Upper lobe of left lung (tissue), 4 donors: ENCODE data around the gene FLT4.
A peak's percentile ranks its signal among the peaks of the same experiment; 100 is the strongest.

Experiments
- CTCF ChIP-seq, 6 experiments: fragments of 450-650 bp in 4 of 6; fragments of 200-600 bp in 2 of 6; sonication (generic) in 2 of 6; IDR thresholded peaks; one replicate each; pipeline ENCODE4 v1.5.1; 2016 to 2019; ENCODE audit warnings: antibody characterized with exemption in 6 of 6
- POLR2A ChIP-seq, 4 donors: fragments of 450-650 bp; IDR thresholded peaks; one replicate each; pipeline ENCODE4 v1.5.1; 2016 to 2017; ENCODE audit warnings: antibody characterized with exemption in 4 of 4, mild to moderate bottlenecking in 2 of 4

GRCh38 chr5:180648658-180649296 is 623 bp downstream of the FLT4 start:
- TF ChIP-seq CTCF (IDR thresholded peaks at IDR 0.05) (peak; percentile 23 to 49 (median 37)), POLR2A (IDR thresholded peaks at IDR 0.05) (no peak)
